Measurements from ENCODE around the gene CHFR. TPM values are rescaled to one million over a fixed set of nuclear protein-coding genes. Genes with fewer than 3 reads are reported as not detected.
A peak's percentile ranks its signal among the peaks of the same experiment; 100 is the strongest.
"Not testable (repeated sequence)": the region's sequence is repeated elsewhere in the genome, so short reads cannot be mapped to it uniquely, and the experiment has no call there.

Gene CHFR
- total RNA-seq, 1 donor from 2014 or later = 36.8 TPM

- DNase-seq (ENCODE audit: low read depth) = no peak
These were observed 47.7 kb downstream of the CHFR start for GRCh38 chr12:132839558-132840235.

- DNase-seq (ENCODE audit: low read depth) = no peak
These were observed 48.9 kb downstream of the CHFR start for GRCh38 chr12:132838410-132839080.

- no peak for DNase-seq (ENCODE audit: low read depth)
These were observed 49.6 kb downstream of the CHFR start for GRCh38 chr12:132837693-132838409.

GRCh38 chr12:132836795-132837331 lies 50.5 kb downstream of the CHFR start:
- DNase-seq (ENCODE audit: low read depth) = no peak

GRCh38 chr12:132836230-132836629 lies 51.2 kb downstream of the CHFR start:
- not testable (repeated sequence) for DNase-seq (ENCODE audit: low read depth)

GRCh38 chr12:132835076-132836025 lies 52.1 kb downstream of the CHFR start:
- DNase-seq (ENCODE audit: low read depth) = no peak

- no peak for DNase-seq (ENCODE audit: low read depth)
These were observed 53.2 kb downstream of the CHFR start for GRCh38 chr12:132834181-132834711.

- no peak for DNase-seq (ENCODE audit: low read depth)
These were observed 54.1 kb downstream of the CHFR start for GRCh38 chr12:132833341-132833740.

- DNase-seq (ENCODE audit: low read depth) = no peak
These were observed 55.6 kb downstream of the CHFR start for GRCh38 chr12:132831771-132832170.

GRCh38 chr12:132828706-132829534 lies 58.5 kb downstream of the CHFR start, which contains the start of gene GOLGA3:
Gene GOLGA3 (minus strand): TSS chr12:132828869. CDS start chr12:132822128, 6,741 bp downstream.
- DNase-seq (ENCODE audit: low read depth) = peak; percentile 82

- DNase-seq (ENCODE audit: low read depth) = peak; percentile 80
These were observed 59.4 kb downstream of the CHFR start for GRCh38 chr12:132827763-132828703.

GRCh38 chr12:132825861-132826260 lies 61.5 kb downstream of the CHFR start:
- no peak for DNase-seq (ENCODE audit: low read depth)

- DNase-seq (ENCODE audit: low read depth) = no peak
These were observed 62.3 kb downstream of the CHFR start for GRCh38 chr12:132825089-132825488.

GRCh38 chr12:132824053-132824452 lies 63.4 kb downstream of the CHFR start:
- peak; percentile 10 for DNase-seq (ENCODE audit: low read depth)

- no peak for DNase-seq (ENCODE audit: low read depth)
These were observed 68.8 kb downstream of the CHFR start for GRCh38 chr12:132818562-132818961.

- DNase-seq (ENCODE audit: low read depth) = no peak
These were observed 73.2 kb downstream of the CHFR start for GRCh38 chr12:132814232-132814631.

GRCh38 chr12:132813443-132813842 lies 74.0 kb downstream of the CHFR start:
- DNase-seq (ENCODE audit: low read depth) = no peak

GRCh38 chr12:132812631-132813305 lies 74.6 kb downstream of the CHFR start:
- no peak for DNase-seq (ENCODE audit: low read depth)

Data from renal cortical epithelial cell (primary cell).